Stimulated activated naive CD4-positive, alpha-beta T cell treated with Interleukin-2 at 50 U/mL for 16 hours (primary cell): Measurements from ENCODE around the gene FRMD4A.
"Not testable (repeated sequence)": the region's sequence is repeated elsewhere in the genome, so short reads cannot be mapped to it uniquely, and the experiment has no call there.

Experiments
- DNase-seq: peaks from one replicate; lab custom pipeline; 2025; lab: John Stamatoyannopoulos, UW

The FRMD4A gene

DNA sequence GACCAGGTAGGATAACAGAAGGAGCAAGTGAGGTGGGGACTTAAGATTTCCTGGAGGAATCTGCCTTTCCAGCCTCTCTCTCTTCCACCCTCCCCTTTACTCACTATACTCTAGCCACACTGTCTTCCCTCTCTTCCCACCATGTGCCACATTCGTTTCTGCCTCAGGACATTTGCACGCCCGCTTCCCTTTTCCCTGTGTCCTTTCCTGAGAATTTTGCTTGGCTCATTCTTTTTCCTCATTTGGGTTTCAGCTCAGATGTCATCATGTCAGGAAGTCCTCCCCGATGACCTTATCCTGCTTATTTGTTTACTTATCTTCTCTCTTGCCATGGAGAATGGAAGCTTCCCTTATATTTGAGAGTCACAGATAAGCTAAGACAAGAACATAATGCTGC is 380.2 kb downstream of the FRMD4A start:
- no peak for DNase-seq

DNA sequence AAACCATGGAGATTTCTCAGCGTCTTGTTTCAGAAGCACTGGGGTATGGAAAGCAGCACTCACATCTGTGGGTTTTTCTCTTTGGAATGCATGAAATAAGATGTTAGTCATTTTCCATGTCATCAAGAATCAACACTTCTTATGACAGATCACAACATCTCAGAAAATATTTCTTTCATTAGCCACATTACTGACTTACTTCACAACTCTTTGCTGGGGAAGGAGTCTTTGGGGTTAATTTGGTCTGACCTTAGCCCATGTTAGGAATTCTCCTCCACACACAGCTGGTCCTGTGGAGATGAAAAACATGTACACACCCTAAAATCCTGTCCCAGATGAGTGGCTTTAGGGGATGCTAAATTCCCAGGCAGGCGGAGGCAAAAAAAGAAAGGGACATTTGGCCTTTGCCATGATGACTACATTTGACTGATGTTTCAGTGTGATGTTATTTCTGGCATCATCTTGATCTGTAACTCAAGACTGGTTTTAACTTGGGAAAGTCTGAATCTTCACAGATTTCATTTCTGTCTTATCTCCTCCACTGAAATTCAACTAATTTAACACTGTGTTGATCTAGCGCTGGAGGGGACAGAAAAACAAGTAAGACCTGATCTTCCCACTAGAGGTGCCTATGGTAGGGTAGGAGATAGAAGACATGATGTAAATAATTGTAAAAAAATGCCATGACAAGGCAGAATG is 380.7 kb downstream of the FRMD4A start:
- no peak for DNase-seq

DNA sequence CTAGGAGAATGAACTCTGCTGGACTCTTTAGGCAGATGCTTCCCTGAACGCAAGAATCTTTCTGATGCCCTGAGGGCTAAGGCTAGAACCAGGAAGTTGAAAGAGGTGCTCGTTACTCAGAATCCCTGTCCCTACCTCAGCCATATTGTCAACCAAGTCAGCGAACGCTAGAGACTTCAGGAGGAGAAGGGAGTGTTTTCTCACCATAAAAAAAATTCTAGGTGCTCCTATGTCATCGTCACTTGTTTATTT is 384.6 kb downstream of the FRMD4A start:
- no peak for DNase-seq

DNA sequence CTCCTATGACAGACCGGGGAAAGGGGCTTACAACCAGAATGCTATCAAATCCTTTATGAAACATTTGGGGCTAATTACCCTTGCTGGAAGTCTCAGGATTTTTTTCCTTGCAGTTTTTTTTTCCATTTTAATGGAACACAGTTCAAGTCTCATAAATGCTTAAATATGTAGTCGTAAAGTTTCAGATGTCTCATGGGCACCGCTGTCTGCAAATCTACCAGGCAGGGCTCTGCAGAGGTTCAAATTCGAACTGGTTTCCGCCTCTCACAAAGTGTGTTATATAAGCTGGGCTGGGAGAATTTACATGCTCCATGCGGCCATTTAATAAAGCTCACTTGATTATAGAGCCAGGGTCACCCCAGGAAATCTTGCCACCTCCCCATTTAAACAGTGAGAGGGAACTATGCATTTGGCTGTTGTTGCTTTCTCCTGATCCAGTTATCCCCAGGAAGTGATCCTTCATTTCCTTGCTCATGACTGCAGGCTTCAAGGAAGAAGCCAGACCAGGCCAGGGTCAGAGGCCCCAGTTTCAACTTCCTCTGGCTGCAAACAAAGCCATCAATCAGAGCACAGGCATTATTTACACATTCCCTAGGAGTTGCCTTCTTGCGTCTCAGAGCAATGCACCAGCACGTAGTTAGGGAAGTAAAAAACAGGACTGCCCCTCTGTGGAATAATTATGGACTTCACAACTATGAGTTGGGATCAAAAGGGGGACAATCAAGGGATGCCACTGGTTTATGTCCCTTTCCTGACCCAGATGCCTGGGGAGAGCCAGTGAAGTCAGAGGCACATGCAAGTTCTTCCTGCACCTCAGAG is 385.1 kb downstream of the FRMD4A start:
- DNase-seq, result no peak

DNA sequence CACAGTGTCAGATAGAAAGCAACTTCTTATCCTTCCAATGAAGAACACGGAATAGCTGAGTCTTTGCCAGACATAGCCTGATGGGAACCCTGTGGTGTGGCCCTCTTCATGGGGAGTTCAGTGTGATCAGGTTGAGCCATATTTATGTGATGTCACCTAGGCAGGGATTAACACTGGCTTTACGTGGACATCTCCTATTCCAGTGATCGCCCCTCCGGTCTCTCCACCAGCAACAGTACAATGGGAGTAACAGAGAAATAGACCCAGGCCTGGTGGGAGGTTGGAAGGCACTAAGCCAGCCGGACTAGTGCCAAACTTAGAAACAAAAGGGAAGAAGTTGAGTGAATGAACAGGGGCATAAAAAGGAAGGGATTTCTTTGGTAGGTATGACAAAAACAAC is 385.9 kb downstream of the FRMD4A start:
- DNase-seq, result no peak

DNA sequence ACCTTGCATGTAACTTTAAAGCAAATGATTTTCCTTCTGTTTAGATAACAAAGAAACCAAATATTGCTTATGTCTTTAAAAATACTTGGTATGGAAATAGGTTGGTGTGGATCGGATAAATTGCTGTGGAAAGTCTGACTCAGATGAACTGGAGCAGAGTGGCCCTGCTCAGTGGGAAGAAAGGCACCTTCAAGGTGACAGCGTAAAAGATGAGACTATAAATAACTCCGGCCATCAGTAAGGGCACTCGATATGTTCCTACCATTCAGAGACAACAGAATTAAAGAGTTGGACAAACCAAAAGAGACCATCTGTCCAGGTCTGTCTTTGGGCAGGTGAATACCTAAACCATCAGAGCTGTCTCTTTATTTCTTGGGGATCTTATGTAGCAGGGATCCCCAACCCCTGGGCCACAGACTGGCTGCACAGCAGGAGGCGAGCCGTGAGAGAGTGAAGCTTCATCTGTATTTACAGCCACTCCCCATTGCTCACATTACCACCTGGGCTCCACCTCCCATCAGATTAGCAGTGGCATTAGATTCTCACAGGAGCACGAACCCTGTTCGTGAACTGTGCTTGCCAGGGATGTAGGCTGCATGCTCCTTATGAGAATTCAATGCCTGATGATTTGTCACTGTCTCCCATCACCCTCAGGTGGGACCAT is 386.9 kb downstream of the FRMD4A start:
- no peak for DNase-seq

DNA sequence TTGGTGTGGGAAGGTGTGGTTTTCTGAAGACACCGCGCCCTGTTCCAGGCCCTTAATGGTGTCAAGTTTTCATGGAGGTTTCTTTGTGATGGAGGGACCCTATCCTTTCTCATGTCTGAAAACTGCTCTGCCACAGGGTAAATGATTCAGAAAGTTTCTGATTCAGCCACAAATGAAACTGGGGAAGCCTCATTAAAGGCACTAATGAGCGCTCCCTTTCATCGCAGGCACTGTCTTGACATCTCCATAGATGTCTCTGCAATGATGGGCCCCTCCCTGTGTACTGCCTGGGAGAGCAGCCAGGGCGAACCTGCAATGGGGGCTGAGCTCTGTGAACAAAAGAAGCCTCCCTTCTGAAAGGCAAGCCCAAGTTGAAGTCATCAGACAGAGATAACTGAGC is 388.7 kb downstream of the FRMD4A start:
- DNase-seq, result no peak

DNA sequence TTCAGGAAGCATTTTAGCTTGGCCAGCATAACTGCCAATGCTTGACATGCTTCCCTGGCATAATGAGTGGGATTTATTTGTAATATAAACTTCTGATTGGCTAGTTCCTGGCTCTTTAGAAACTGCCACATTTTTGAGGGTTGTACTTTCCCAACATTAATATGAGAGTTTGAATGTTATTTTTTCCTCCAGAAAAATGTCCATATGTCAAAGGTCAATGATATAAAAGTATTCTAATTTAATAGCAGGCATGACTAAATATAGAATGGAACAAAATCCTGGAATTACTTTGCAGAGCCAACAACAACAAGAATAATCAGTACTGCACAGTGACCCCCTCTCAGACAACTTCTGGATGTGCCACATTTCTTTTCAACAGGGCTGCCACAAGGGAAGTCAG is 391.3 kb downstream of the FRMD4A start:
- DNase-seq, result no peak

DNA sequence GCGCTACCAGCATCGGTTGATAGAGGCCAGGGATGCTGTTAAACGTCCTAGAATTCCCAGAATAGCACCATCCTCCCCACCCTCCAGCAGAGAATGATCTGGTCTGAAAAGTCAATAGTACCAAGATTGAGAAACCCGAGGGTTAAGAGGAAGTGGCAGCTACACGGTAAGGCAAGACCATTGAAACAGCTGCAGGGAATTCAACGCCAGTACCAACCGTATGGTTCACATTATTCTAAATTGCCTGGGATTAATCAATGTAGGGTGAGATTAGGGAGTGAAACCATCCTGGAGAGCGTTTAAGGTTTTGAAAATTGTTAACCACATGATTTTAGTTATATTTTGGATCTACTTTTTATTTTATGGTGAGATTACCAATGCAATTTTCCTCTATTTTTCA is 391.8 kb downstream of the FRMD4A start:
- no peak for DNase-seq

DNA sequence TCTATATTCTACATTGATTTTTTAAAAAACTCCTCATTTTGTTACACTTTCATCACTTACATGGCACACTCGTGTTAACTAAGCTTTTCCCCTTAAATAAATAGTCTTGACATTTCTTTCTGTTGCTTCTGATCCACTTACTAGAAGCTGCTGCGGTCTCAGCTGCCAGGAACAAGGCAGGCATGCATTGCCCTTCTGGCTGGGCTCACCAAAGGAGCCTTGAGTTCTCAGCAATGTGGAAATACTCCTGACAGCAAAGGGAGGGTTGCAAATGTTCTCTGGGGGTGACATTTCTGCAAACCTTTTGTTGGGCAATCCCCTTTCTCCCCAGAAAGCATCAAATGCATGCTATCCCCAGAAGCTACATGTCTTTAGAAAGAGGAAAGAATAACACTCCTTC is 393.9 kb downstream of the FRMD4A start:
- no peak for DNase-seq

DNA sequence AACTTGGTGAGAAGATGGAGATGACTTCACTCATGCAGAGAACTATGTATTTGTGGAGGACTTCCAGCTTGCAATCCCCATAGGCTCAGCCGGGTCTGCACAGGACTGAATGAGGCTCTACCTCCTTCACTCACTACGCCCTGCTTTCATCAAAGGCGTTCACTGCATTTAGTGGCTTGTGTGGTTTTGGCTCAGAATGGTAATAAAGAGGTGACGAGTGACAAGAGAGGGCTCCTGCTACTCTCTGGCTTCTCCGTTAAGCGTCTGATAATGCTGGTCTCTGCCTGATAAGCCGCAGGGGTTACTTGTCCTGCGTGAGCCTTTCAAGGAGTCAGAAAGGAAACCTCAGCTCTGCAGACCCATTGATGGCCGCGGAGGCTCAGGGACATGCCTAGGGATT is 400.6 kb downstream of the FRMD4A start:
- DNase-seq, result no peak

DNA sequence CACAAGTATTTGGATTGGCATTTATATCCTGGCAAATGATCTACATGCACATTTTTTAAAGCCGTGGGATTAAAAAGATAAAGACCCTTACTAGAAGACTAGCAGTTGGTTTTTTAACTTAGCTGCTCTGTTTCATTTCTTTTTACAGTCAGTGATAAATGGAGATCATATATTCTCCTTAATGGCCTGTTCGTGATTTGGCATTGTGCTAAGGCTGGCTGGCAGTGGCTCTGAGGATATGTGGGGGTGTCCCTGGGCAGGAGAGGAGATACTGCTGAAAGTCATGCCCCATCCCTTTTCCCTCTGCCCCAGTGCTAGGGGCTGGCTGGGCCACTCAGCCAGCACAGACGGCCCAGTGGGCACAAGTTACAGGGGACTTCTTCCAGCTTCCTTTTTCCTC is 402.3 kb downstream of the FRMD4A start:
- no peak for DNase-seq

DNA sequence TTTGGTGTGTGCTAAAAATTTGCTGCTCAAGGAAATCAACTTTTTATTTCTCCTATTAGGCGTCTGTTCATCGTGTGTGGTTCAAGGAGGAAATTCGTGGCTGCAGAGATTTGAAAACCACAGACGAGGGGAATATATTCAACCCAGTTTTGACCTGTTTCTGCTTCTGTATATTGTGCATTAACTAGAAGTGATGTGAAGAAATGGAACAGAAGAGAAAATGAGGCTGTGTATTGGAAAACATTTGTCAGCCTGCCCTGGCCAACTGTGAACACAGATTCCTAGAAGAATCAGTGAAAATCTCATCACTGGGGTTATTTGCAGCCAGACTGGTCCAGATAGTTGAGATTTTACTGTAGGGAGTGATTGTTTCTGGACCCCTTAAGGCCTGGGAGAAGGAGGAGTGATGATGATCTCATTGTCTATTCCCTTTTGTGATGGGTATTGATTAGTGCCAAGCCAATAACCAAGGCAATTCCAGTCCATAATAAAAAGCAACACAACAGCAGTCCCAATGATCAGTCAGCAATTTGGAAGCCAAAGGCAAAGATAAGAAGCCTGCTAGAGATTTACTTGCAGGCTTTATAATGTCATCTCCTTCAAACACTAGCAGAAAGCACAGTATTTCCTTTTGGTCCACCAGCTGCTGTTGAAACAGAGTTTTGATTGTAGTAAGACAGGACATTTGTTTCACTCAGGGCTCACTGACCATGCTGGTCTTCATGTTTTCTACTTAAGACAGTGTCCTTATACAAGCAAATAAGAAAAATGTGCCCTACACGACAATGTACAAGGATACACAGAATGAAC is 404.5 kb downstream of the FRMD4A start:
- no peak for DNase-seq

DNA sequence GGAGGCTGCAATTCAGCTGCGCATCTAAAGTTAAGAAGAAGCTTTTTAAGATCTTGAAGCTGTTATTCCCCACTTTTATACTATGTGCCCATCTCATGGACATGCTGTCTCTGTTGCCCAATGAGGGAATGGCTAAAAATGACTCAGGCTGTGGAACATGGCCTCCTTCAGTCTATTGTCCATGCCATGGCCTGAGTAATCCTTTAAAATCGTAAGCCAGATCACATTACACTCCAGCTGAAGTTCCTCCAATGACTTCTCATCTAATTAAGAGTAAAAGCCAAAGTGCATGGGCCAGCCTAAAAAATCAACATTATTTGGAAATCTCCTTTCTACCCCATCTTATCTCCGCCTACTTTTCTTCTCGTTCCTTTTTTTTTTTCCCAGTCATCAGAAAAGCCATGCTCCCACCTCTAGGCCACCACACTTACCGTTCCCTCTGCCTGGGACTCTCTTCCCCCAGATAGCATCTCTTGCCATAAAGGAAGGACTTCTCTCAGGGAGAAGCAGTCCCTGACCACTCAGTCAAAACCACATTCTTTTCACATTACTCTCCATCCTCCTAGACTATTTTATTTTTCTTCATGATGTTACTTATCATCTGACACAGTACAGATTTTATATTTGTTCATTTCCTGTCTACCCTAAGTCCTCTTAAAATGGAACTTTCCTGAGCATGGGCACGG is 406.5 kb downstream of the FRMD4A start:
- no peak for DNase-seq

DNA sequence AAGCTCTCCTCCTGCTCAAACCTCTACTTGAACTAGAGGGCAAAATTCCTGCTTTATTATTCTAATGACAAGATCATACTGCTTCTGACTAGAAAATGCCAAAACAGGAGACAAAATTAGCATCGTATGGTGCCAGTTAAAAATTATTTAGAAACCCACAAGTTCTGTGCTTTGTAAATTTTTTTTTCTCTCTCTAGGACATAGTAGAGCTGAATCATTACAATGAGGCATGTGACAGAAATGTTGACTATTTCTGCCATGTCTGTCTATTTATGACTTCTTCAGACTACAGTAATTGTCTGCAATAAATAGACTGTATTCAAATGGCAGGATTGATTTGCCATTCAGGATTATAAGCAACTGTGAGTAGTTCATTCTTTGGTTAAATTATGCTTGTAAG is 408.1 kb downstream of the FRMD4A start:
- DNase-seq, result no peak

DNA sequence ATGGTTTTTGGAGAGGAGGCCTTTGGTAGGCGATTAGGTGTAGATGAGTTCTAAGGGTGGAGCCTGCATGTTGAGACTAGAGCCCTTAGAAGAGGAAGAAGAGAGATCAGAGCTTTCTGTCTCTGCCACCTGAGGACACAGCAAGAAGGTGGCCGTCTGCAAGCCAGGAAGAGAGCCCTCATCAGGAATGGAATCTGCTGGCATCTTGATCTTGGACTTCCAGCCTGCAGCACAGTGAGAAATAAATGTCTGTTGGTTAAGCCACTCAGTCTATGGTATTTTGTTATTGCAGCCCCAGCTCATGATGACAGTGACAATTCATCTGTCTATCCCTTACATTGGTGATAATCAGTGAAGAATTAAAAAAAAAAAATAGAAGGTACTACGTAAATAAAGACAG is 408.8 kb downstream of the FRMD4A start:
- no peak for DNase-seq

DNA sequence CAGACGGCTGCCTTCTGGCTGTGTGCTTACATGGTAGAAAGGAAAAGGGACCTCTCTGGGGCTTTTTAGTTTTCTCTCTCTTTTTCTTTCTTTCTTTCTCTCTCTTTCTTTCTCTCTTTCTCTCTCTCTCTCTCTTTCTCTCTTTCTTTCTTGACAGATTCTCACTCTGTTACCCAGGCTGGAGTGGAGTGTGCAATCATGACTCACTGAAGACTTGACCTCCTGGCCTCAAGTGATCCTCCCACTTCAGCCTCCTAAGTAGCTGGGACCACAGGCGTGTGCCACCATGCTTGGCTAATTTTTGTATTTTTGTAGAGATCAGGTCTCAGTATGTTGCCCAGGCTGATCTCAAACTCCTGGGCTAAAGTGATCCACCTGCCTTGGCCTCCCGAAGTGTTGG is 409.6 kb downstream of the FRMD4A start:
- DNase-seq, result not testable (repeated sequence)

DNA sequence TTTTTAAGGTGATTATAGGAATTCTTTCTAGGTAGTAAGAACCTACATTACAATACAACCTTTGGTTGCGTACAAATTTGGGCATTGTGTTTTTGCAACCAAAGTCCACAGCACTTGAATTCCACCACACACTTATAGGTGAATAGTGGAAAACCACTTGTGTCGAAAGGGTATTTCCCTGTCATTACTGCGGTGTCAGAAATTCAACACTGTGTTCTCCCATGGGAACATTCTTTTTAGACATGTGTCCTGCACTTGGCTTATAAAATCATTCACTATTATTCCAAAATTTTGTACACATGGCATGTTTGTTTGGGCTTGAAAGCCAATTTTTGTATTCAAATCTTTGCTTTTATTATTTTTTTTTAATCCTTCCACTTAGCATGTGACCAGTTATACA is 410.3 kb downstream of the FRMD4A start:
- DNase-seq, result no peak

DNA sequence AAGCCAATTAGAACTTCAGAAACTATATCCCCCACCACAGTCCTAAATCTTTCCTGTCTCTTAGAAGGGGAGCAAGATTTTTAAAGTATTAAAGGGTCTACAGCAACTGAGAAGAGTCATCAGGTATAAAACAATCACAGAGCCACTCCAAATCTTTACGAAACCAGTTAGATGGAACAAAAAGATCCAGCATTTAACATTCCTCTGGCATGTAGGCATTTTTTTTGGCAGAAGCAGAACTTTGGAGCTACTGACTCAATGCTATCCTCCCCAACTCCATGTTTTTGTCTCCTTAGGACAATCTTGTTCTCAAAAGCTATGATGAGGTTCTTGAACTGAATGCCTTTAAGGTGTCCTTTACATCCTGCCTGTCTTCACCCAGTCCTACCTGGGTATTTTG is 410.7 kb downstream of the FRMD4A start:
- no peak for DNase-seq

DNA sequence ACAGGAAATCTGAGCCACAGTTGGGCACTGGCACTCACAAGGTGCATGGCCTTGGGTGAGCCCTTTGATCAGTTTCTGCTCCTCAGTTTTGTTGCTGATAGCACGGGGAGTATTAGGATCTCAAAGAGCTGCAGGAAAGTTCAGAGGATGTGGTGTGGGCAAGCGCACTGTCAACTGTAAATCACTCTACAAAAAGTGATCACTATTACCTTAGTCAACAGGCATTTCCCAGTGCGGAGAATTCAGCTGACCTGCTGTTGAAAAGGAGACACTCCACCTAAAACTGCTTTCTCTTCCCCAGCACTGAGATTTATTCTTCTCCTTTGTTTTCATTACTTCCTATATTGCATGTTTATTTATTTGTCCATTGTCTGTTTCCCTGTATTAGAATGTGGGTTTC is 412.9 kb downstream of the FRMD4A start:
- DNase-seq, result no peak

DNA sequence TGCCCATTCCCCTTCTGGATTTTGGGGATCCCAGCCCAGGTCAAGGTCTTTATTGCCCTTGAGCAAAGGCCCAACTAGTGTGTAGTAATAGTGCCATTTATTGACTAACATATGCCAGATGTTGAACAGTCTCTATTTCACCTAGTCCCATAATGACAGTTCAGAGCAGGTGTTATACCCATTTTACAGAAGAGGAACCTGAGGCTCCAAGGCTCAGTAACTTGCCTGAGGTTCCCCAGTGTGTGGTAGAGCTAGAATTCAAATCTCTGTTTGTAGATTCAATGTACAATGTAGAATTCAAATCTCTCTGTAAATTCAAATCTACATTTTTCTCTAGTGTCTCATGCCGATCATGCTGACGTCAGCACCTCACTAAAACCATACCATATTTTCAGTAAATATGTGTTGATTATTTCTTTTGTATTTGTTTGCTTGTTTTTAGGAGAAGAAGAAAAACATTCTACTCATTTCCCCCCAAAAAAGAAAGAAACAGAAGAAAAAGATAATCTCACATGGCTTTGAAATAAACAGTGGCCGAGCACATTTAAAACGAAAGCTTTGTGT is 414.3 kb downstream of the FRMD4A start:
- DNase-seq, result no peak

DNA sequence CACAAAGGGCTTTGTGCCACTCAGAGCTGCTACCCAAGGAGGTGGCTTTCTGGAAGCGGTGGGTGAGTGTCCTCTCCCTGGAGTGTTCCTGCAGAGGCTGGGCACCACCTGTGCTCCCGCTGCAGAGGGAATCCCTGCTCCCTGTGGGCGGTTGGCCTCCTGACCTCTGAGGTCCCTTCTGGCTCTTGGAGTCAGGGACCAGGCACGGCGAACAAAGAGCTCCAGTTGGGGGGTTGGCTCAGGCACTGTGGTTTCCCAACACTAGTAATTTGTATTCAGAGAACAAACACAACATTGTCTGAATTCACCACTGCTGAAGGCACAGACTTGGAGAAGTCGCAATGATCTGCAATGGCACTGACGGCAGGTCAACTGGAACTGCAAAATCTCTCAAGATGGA is 415.0 kb downstream of the FRMD4A start:
- DNase-seq, result no peak
